Trophoblast cell (in vitro differentiated cells and primary cell): ENCODE measurements around the gene THSD4.
A peak's percentile ranks its signal among the peaks of the same experiment; 100 is the strongest.

Source experiments
- DNase-seq, 2 donors: peaks; one replicate each; pipeline ENCODE4 v3.0.0-alpha.2; 2016
- H2AFZ ChIP-seq: 2 replicates; pipeline ENCODE4 v1.6.1; 2013; ENCODE audit warnings: low read length, moderate library complexity, mild to moderate bottlenecking; ENCODE audit not compliant: insufficient read depth, poor library complexity
- H2AK5ac ChIP-seq: 2 replicates; pipeline ENCODE4 v1.6.1; 2013; ENCODE audit warnings: mild to moderate bottlenecking, low read length
- H2BK120ac ChIP-seq: 2 replicates; pipeline ENCODE4 v1.6.1; 2013; ENCODE audit warnings: low read length, mild to moderate bottlenecking, moderate library complexity; ENCODE audit not compliant: insufficient read depth, poor library complexity
- H2BK12ac ChIP-seq: 2 replicates; pipeline ENCODE4 v1.6.1; 2013; ENCODE audit warnings: mild to moderate bottlenecking, low read length, moderate library complexity
- H2BK5ac ChIP-seq: 2 replicates; pipeline ENCODE4 v1.6.1; 2013; ENCODE audit warnings: low read length, low read depth, moderate library complexity, mild to moderate bottlenecking; ENCODE audit not compliant: poor library complexity
- H3K14ac ChIP-seq: 2 replicates; pipeline ENCODE4 v1.6.1; 2013; ENCODE audit warnings: mild to moderate bottlenecking, low read length
- H3K18ac ChIP-seq: 2 replicates; pipeline ENCODE4 v1.6.1; 2013; ENCODE audit warnings: mild to moderate bottlenecking, low read length
- H3K23ac ChIP-seq: 2 replicates; pipeline ENCODE4 v1.6.1; 2013; ENCODE audit warnings: low read length
- H3K27ac ChIP-seq: 2 replicates; pipeline ENCODE4 v1.5.1; 2013; ENCODE audit warnings: low read depth, mild to moderate bottlenecking, inconsistent platforms, low read length, moderate library complexity
- H3K27me3 ChIP-seq: 2 replicates; pipeline ENCODE4 v1.6.1; 2013; ENCODE audit warnings: inconsistent platforms, mild to moderate bottlenecking, low read length, moderate library complexity; ENCODE audit not compliant: insufficient read depth
- H3K36me3 ChIP-seq, 2 experiments: 1 replicate in 1 of 2; 2 replicates in 1 of 2; pipeline ENCODE4 v1.6.1; 2013; ENCODE audit warnings: low read length in 2 of 2, mild to moderate bottlenecking in 2 of 2, moderate library complexity in 1 of 2; ENCODE audit not compliant: insufficient read depth in 2 of 2, control insufficient read depth in 1 of 2
- H3K4ac ChIP-seq: 2 replicates; pipeline ENCODE4 v1.6.1; 2013; ENCODE audit warnings: low read depth, mild to moderate bottlenecking, low read length, moderate library complexity
- H3K4me1 ChIP-seq, 2 experiments: 1 replicate in 1 of 2; 2 replicates in 1 of 2; pipeline ENCODE4 v1.6.1; 2013; ENCODE audit warnings: low read length in 2 of 2, mild to moderate bottlenecking in 2 of 2, moderate library complexity in 1 of 2; ENCODE audit not compliant: insufficient read depth in 2 of 2, control insufficient read depth in 1 of 2
- H3K4me2 ChIP-seq: 2 replicates; pipeline ENCODE4 v1.6.1; 2013; ENCODE audit warnings: inconsistent platforms, mild to moderate bottlenecking, low read length, moderate library complexity
- H3K4me3 ChIP-seq: 2 replicates; pipeline ENCODE4 v1.5.1; 2013; ENCODE audit warnings: mild to moderate bottlenecking, low read depth, low read length, inconsistent platforms
- H3K79me1 ChIP-seq: one replicate; pipeline ENCODE4 v1.6.1; 2013; ENCODE audit warnings: low read length
- H3K79me2 ChIP-seq: 2 replicates; pipeline ENCODE4 v1.6.1; 2013; ENCODE audit warnings: low read length, mild to moderate bottlenecking; ENCODE audit not compliant: control insufficient read depth, insufficient read depth, poor library complexity
- H3K9ac ChIP-seq: 2 replicates; pipeline ENCODE4 v1.6.1; 2013; ENCODE audit warnings: mild to moderate bottlenecking, low read length
- H3K9me3 ChIP-seq: 2 replicates; pipeline ENCODE4 v1.6.1; 2013; ENCODE audit warnings: low read depth, mild to moderate bottlenecking, control low read depth, inconsistent platforms, low read length; ENCODE audit not compliant: insufficient read depth
- H4K12ac ChIP-seq: 2 replicates; pipeline ENCODE4 v1.6.1; 2013; ENCODE audit warnings: low read depth, mild to moderate bottlenecking, low read length, moderate library complexity
- H4K8ac ChIP-seq: 2 replicates; pipeline ENCODE4 v1.6.1; 2013; ENCODE audit warnings: low read depth, mild to moderate bottlenecking, low read length, moderate library complexity
- H4K91ac ChIP-seq: one replicate; pipeline ENCODE4 v1.6.1; 2013; ENCODE audit warnings: low read depth, mild to moderate bottlenecking, low read length, moderate library complexity
- WGBS: extraction: QIAGEN DNeasy Blood & Tissue Kit; methylation state at CpG from one replicate; pipeline ENCODE4 v1.1.7; 2013; ENCODE audit warnings: missing lambda C conversion rate; ENCODE audit not compliant: insufficient read length, insufficient coverage; ENCODE audit errors: extremely low coverage; 5-methylcytosine and 5-hydroxymethylcytosine counted together

Gene THSD4

DNA sequence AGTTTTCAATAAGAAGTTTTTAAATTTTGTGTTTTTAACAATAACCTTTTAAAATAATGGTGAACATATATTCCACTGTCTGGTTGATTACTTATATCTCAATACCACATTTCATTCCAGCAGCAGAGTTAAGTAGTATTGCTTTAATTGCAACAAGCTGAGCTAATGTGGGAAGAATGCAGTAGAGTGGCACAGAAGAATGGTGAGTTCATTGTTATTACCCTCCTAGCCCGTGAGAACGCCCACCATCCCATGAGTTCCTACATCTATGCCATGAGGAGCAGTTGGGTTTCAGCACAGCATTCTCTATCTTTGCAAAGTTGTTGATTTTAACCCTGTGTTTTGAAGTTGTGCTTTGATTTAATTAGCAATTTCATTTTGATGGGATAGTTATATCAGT is 677.2 kb downstream of the THSD4 start:
- Histone ChIP-seq H3K9me3 (peaks cover 3% of the 10 kb centered on the region), H3K79me1 (peaks cover 6% of the 10 kb centered on the region), H3K18ac (no peak overlapping the region), H3K36me3 (no peaks in the 10 kb centered on the region), H4K8ac (no peak overlapping the region), H3K14ac (no peak overlapping the region), H4K12ac (no peak overlapping the region), H2BK120ac (no peak overlapping the region), H3K4ac (no peak overlapping the region), H3K23ac (no peak overlapping the region), H3K4me1 (peaks cover 5 to 12% of the 10 kb centered on the region in 2 experiments), H2AFZ (no peak overlapping the region), H2AK5ac (no peak overlapping the region), H2BK5ac (no peak overlapping the region), H2BK12ac (no peak overlapping the region), H3K4me3 (no peak overlapping the region), H3K9ac (no peak overlapping the region), H3K27ac (no peak overlapping the region), H3K4me2 (no peak overlapping the region), H3K79me2 (peaks cover 1% of the 10 kb centered on the region), H3K27me3 (no peaks in the 10 kb centered on the region), H4K91ac (no peak overlapping the region)
- DNase-seq, result peak; percentile 66 to 81
- WGBS, result no CpG with 5 or more reads among the region's 2 CpGs

GRCh38 chr15:71798641-71799040 is 683.4 kb downstream of the THSD4 start:
- Histone ChIP-seq H3K79me2 (no peaks in the 10 kb centered on the region), H3K4me1 (no peaks in the 10 kb centered on the region), H3K4me3 (no peak overlapping the region), H2BK120ac (no peak overlapping the region), H3K14ac (no peak overlapping the region), H3K4me2 (no peak overlapping the region), H3K4ac (no peak overlapping the region), H3K27ac (no peak overlapping the region), H2AK5ac (no peak overlapping the region), H2AFZ (no peak overlapping the region), H2BK5ac (no peak overlapping the region), H3K9ac (no peak overlapping the region), H4K91ac (no peak overlapping the region), H3K18ac (no peak overlapping the region), H3K27me3 (no peaks in the 10 kb centered on the region), H4K12ac (no peak overlapping the region), H2BK12ac (no peak overlapping the region), H3K79me1 (no peaks in the 10 kb centered on the region), H4K8ac (no peak overlapping the region), H3K9me3 (no peaks in the 10 kb centered on the region), H3K36me3 (no peaks in the 10 kb centered on the region), H3K23ac (no peak overlapping the region)
- DNase-seq, result peak in 1 of 2 donors; percentile 18
- no CpG with 5 or more reads among the region's 6 CpGs for WGBS

GRCh38 chr15:71800190-71800589 is 684.9 kb downstream of the THSD4 start:
- Histone ChIP-seq H3K23ac (no peak overlapping the region), H3K14ac (no peak overlapping the region), H4K8ac (no peak overlapping the region), H2AK5ac (no peak overlapping the region), H3K4ac (no peak overlapping the region), H3K36me3 (no peaks in the 10 kb centered on the region), H3K9ac (no peak overlapping the region), H3K27ac (no peak overlapping the region), H2BK12ac (no peak overlapping the region), H3K27me3 (no peaks in the 10 kb centered on the region), H3K18ac (no peak overlapping the region), H2BK5ac (no peak overlapping the region), H2AFZ (no peak overlapping the region), H2BK120ac (no peak overlapping the region), H3K4me3 (no peak overlapping the region), H3K4me1 (peaks cover 0 to 2% of the 10 kb centered on the region in 2 experiments), H4K91ac (no peak overlapping the region), H3K9me3 (no peaks in the 10 kb centered on the region), H3K4me2 (no peak overlapping the region), H4K12ac (no peak overlapping the region), H3K79me1 (no peaks in the 10 kb centered on the region), H3K79me2 (no peaks in the 10 kb centered on the region)
- WGBS, result no CpG with 5 or more reads among the region's 3 CpGs
- DNase-seq, result no peak

GRCh38 chr15:71800835-71801745 is 685.8 kb downstream of the THSD4 start:
- H2AFZ ChIP-seq, result no peak overlapping the region
- no peak overlapping the region for H3K23ac ChIP-seq
- H2BK5ac ChIP-seq, result no peak overlapping the region
- H3K79me1 ChIP-seq, result no peaks in the 10 kb centered on the region
- no peak overlapping the region for H4K91ac ChIP-seq
- no peak overlapping the region for H3K4me3 ChIP-seq
- no peaks in the 10 kb centered on the region for H3K9me3 ChIP-seq
- no peak overlapping the region for H4K8ac ChIP-seq
- H3K27ac ChIP-seq, result no peak overlapping the region
- H3K18ac ChIP-seq, result no peak overlapping the region
- no peaks in the 10 kb centered on the region for H3K27me3 ChIP-seq
- no peaks in the 10 kb centered on the region for H3K79me2 ChIP-seq
- H2BK12ac ChIP-seq, result no peak overlapping the region
- H3K36me3 ChIP-seq, result no peaks in the 10 kb centered on the region
- H3K4ac ChIP-seq, result no peak overlapping the region
- no CpG with 5 or more reads among the region's 17 CpGs for WGBS
- no peak overlapping the region for H3K4me2 ChIP-seq
- no peak overlapping the region for H3K9ac ChIP-seq
- peak; percentile 51 to 83 for DNase-seq
- no peak overlapping the region for H2BK120ac ChIP-seq
- no peak overlapping the region for H2AK5ac ChIP-seq
- H3K4me1 ChIP-seq, result peaks cover 0 to 2% of the 10 kb centered on the region in 2 experiments
- no peak overlapping the region for H4K12ac ChIP-seq
- H3K14ac ChIP-seq, result no peak overlapping the region
